ENCODE measurements around the gene PSMB4. TPM values are rescaled to one million over a fixed set of nuclear protein-coding genes. Genes with fewer than 3 reads are reported as not detected.

PSMB4 gene
- total RNA-seq, 1 donor from 2014 or later = 443 TPM

DNA sequence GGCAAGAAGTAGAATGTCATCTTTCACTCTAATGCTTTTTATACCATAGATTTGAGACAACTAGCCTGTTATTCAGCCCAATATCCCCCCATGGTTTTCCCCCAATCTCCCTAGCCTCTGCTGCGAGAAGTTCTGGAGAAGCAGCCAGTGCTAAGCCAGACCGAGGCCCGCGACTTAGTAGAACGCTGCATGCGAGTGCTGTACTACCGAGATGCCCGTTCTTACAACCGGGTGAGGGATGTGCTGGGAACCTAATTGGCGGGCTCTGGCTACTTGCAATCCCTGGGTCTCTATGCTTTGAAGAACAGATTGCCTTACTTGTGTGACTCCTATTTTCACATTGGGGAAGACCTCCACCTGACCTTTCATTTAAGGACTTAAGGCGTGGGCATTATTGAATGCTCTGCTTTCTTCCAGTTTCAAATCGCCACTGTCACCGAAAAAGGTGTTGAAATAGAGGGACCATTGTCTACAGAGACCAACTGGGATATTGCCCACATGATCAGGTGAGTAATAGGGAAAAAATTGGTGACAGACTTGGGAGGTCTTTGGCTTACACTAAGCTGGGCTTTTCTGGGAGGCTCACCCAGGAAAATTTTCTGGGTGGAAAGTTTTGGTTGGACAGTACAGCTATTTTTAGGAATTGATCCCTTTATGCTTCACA lies 1.9 kb downstream of the PSMB4 start:
- Mint-ChIP-seq H3K9me3 (no peaks in the 10 kb centered on the region), H3K27ac (peak overlapping the region; percentile 100), H3K27me3 (ENCODE audit: low read depth) (no peaks in the 10 kb centered on the region), H3K4me1 (ENCODE audit: low read depth) (peaks cover 19% of the 10 kb centered on the region), H3K4me3 (ENCODE audit: low read depth) (peak overlapping the region; percentile 98), H3K36me3 (ENCODE audit: low read depth) (peaks cover 68% of the 10 kb centered on the region)
- no peak for DNase-seq (ENCODE audit: low spot score)
- intact Hi-C loops (cut with micrococcal nuclease) = no loop called here

- peak overlapping the region; percentile 45 for H3K27ac Mint-ChIP-seq
- H3K9me3 Mint-ChIP-seq = no peaks in the 10 kb centered on the region
- peaks cover 19% of the 10 kb centered on the region for H3K4me1 Mint-ChIP-seq (ENCODE audit: low read depth)
- intact Hi-C loops (cut with micrococcal nuclease) = no loop called here
- H3K4me3 Mint-ChIP-seq (ENCODE audit: low read depth) = peak overlapping the region; percentile 32
- no peaks in the 10 kb centered on the region for H3K27me3 Mint-ChIP-seq (ENCODE audit: low read depth)
- no peak for DNase-seq (ENCODE audit: low spot score)
- H3K36me3 Mint-ChIP-seq (ENCODE audit: low read depth) = peaks cover 71% of the 10 kb centered on the region
These were observed 2.5 kb downstream of the PSMB4 start for GRCh38 chr1:151401860-151402259.

DNA sequence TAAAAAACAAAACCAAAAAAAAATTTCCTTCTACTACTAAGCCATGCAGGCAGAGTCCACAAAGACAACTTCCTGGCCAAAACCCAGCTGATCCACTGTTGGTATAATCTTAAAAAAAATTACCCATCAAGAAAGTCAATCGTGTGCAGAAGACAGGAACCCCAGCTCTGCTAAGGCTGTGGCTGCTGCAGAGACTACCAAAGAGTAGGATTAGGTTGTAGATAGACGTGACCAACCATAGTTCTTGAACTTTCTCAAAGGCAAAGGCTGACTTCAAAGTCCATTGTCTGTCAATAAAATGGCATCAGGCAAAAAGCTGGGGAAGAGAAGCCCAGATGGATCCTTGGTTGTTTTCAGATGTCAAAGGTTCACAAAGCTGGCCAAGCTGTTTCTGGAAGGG lies 3.4 kb downstream of the PSMB4 start:
- no peak overlapping the region for H3K27ac Mint-ChIP-seq
- intact Hi-C loops (cut with micrococcal nuclease) = no loop called here

DNA sequence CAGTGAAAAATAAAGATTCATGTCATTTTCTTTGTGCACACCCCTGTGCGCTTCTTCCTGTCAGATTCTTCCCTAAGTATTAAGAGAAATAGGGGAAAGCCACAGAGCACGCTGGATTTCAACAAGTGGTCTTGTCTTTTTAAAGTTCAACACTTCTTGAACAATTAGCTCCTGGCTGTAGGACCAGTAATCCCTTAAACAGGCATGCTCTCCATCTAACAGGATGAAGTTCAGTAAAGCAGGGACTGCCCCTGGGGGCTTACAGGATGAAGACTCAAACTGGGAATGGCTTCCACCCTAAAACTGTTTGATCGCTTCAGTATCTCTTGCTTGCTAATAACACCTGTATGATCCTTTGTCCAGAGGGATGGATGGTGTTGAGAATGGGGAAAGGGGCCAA lies 4.2 kb downstream of the PSMB4 start:
- Mint-ChIP-seq H3K27ac (peak overlapping the region; percentile 44), H3K4me1 (ENCODE audit: low read depth) (peaks cover 19% of the 10 kb centered on the region), H3K36me3 (ENCODE audit: low read depth) (peaks cover 86% of the 10 kb centered on the region), H3K9me3 (no peaks in the 10 kb centered on the region), H3K4me3 (ENCODE audit: low read depth) (no peak overlapping the region), H3K27me3 (ENCODE audit: low read depth) (no peaks in the 10 kb centered on the region)
- DNase-seq (ENCODE audit: low spot score) = no peak
- intact Hi-C loops (cut with micrococcal nuclease) = no loop called here

More for the DNA sequence above, 3.4 kb downstream of the PSMB4 start:
- no peaks in the 10 kb centered on the region for H3K27me3 Mint-ChIP-seq (ENCODE audit: low read depth)
- H3K4me1 Mint-ChIP-seq (ENCODE audit: low read depth) = peaks cover 19% of the 10 kb centered on the region
- H3K9me3 Mint-ChIP-seq = no peaks in the 10 kb centered on the region
- no peak overlapping the region for H3K4me3 Mint-ChIP-seq (ENCODE audit: low read depth)
- no peak for DNase-seq (ENCODE audit: low spot score)
- peaks cover 77% of the 10 kb centered on the region for H3K36me3 Mint-ChIP-seq (ENCODE audit: low read depth)

GRCh38 chr1:151405187-151405951 lies 6.0 kb downstream of the PSMB4 start:
- H3K9me3 Mint-ChIP-seq = no peaks in the 10 kb centered on the region
- DNase-seq (ENCODE audit: low spot score) = no peak
- peaks cover 12% of the 10 kb centered on the region for H3K4me1 Mint-ChIP-seq (ENCODE audit: low read depth)
- intact Hi-C loops (cut with micrococcal nuclease) = no loop called here
- peaks cover 92% of the 10 kb centered on the region for H3K36me3 Mint-ChIP-seq (ENCODE audit: low read depth)
- H3K4me3 Mint-ChIP-seq (ENCODE audit: low read depth) = no peak overlapping the region
- H3K27me3 Mint-ChIP-seq (ENCODE audit: low read depth) = no peaks in the 10 kb centered on the region
- H3K27ac Mint-ChIP-seq = no peak overlapping the region

- H3K27ac Mint-ChIP-seq = no peak overlapping the region
- H3K9me3 Mint-ChIP-seq = no peaks in the 10 kb centered on the region
- peaks cover 6% of the 10 kb centered on the region for H3K4me1 Mint-ChIP-seq (ENCODE audit: low read depth)
- peaks cover 92% of the 10 kb centered on the region for H3K36me3 Mint-ChIP-seq (ENCODE audit: low read depth)
- DNase-seq (ENCODE audit: low spot score) = no peak
- intact Hi-C loops (cut with micrococcal nuclease) = no loop called here
- H3K4me3 Mint-ChIP-seq (ENCODE audit: low read depth) = no peak overlapping the region
- no peaks in the 10 kb centered on the region for H3K27me3 Mint-ChIP-seq (ENCODE audit: low read depth)
These were observed 6.8 kb downstream of the PSMB4 start for GRCh38 chr1:151406176-151406575.

GRCh38 chr1:151407304-151407703 lies 7.9 kb downstream of the PSMB4 start:
- H3K36me3 Mint-ChIP-seq (ENCODE audit: low read depth) = peaks cover 90% of the 10 kb centered on the region
- no peaks in the 10 kb centered on the region for H3K27me3 Mint-ChIP-seq (ENCODE audit: low read depth)
- no peaks in the 10 kb centered on the region for H3K9me3 Mint-ChIP-seq
- no peak for DNase-seq (ENCODE audit: low spot score)
- H3K4me3 Mint-ChIP-seq (ENCODE audit: low read depth) = no peak overlapping the region
- no peak overlapping the region for H3K27ac Mint-ChIP-seq
- intact Hi-C loops (cut with micrococcal nuclease) = no loop called here
- peaks cover 2% of the 10 kb centered on the region for H3K4me1 Mint-ChIP-seq (ENCODE audit: low read depth)

DNA sequence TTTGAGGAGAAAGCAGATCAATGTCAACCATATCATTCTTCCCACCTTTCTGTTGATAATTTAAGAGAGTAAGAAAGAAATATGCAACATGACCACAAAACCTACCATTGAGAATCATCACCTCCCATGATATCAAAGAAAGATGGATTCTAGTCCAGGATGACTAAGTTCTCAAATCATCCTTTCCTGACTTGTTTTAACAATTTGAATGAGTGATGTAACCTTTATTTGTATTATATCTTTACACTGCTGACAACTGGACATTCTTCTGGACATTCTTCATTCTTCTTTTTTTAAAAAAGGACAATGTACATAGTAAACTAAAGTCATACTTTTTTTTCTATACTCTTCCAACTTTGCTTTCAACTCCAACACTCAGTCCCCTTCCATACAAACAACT lies 9.5 kb downstream of the PSMB4 start:
- no peak overlapping the region for H3K27ac Mint-ChIP-seq
- no peaks in the 10 kb centered on the region for H3K9me3 Mint-ChIP-seq
- no peak for DNase-seq (ENCODE audit: low spot score)
- peaks cover under 1% of the 10 kb centered on the region for H3K4me1 Mint-ChIP-seq (ENCODE audit: low read depth)
- peaks cover 85% of the 10 kb centered on the region for H3K36me3 Mint-ChIP-seq (ENCODE audit: low read depth)
- H3K27me3 Mint-ChIP-seq (ENCODE audit: low read depth) = no peaks in the 10 kb centered on the region
- H3K4me3 Mint-ChIP-seq (ENCODE audit: low read depth) = no peak overlapping the region
- intact Hi-C loops (cut with micrococcal nuclease) = no loop called here

DNA sequence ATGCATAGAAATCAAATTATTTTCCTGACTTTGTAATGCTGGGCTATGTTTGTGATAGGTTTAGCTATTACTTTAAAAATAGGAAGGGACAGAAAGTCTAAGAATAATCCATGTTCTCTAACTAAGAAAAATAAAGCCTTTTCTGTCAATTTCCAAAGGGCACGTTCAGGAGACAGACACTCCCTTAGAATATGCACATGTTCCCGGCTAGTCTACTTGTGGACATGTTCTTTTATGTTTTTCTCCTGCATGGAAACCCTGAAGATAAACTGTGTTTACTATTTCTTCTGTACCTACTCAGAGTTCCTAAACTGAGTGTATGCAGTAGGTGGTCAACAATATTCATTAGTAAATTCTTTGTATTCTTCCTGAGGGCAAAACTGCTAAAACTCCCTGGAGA lies 12.5 kb downstream of the PSMB4 start:
- H3K36me3 Mint-ChIP-seq (ENCODE audit: low read depth) = peaks cover 75% of the 10 kb centered on the region
- H3K27ac Mint-ChIP-seq = no peak overlapping the region
- H3K4me1 Mint-ChIP-seq (ENCODE audit: low read depth) = no peaks in the 10 kb centered on the region
- H3K9me3 Mint-ChIP-seq = no peaks in the 10 kb centered on the region
- no peaks in the 10 kb centered on the region for H3K27me3 Mint-ChIP-seq (ENCODE audit: low read depth)
- no peak for DNase-seq (ENCODE audit: low spot score)
- no peak overlapping the region for H3K4me3 Mint-ChIP-seq (ENCODE audit: low read depth)
- intact Hi-C loops (cut with micrococcal nuclease) = no loop called here

GRCh38 chr1:151416231-151416630 lies 16.9 kb downstream of the PSMB4 start:
- no peak for DNase-seq (ENCODE audit: low spot score)
- no peaks in the 10 kb centered on the region for H3K4me1 Mint-ChIP-seq (ENCODE audit: low read depth)
- H3K9me3 Mint-ChIP-seq = no peaks in the 10 kb centered on the region
- intact Hi-C loops (cut with micrococcal nuclease) = no loop called here
- no peaks in the 10 kb centered on the region for H3K27me3 Mint-ChIP-seq (ENCODE audit: low read depth)
- no peak overlapping the region for H3K4me3 Mint-ChIP-seq (ENCODE audit: low read depth)
- H3K36me3 Mint-ChIP-seq (ENCODE audit: low read depth) = peaks cover 56% of the 10 kb centered on the region
- no peak overlapping the region for H3K27ac Mint-ChIP-seq

- no peaks in the 10 kb centered on the region for H3K4me1 Mint-ChIP-seq (ENCODE audit: low read depth)
- no peak overlapping the region for H3K27ac Mint-ChIP-seq
- no peaks in the 10 kb centered on the region for H3K9me3 Mint-ChIP-seq
- H3K36me3 Mint-ChIP-seq (ENCODE audit: low read depth) = peaks cover 58% of the 10 kb centered on the region
- no peak for DNase-seq (ENCODE audit: low spot score)
- no peaks in the 10 kb centered on the region for H3K27me3 Mint-ChIP-seq (ENCODE audit: low read depth)
- intact Hi-C loops (cut with micrococcal nuclease) = no loop called here
- no peak overlapping the region for H3K4me3 Mint-ChIP-seq (ENCODE audit: low read depth)
These were observed 18.7 kb downstream of the PSMB4 start for GRCh38 chr1:151418081-151418480.

- DNase-seq (ENCODE audit: low spot score) = no peak
- peaks cover 63% of the 10 kb centered on the region for H3K36me3 Mint-ChIP-seq (ENCODE audit: low read depth)
- H3K27ac Mint-ChIP-seq = no peak overlapping the region
- no peaks in the 10 kb centered on the region for H3K9me3 Mint-ChIP-seq
- H3K4me1 Mint-ChIP-seq (ENCODE audit: low read depth) = no peaks in the 10 kb centered on the region
- H3K27me3 Mint-ChIP-seq (ENCODE audit: low read depth) = no peaks in the 10 kb centered on the region
- intact Hi-C loops (cut with micrococcal nuclease) = no loop called here
- no peak overlapping the region for H3K4me3 Mint-ChIP-seq (ENCODE audit: low read depth)
These were observed 20.4 kb downstream of the PSMB4 start for GRCh38 chr1:151419819-151420218.

DNA sequence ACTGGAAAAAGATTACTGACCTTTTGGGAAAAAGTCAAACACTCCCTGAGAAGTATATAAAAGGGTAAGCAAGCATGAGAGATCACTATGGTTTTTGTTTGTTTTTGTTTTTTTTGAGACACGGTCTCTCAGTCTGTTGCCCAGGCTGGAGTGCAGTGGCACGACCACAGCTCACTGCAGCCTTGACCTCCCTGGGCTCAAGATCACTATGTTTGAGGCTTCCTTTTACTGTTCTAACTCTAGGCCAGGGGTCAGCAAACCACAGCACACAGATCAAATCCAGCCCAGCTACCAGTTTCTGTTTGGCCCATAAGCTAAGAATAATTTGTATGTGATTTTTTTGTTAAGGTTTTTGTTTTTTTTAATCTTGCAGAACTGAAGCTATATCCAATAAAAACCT lies 25.7 kb downstream of the PSMB4 start:
- intact Hi-C loops (cut with micrococcal nuclease) = no loop called here
- H3K27me3 Mint-ChIP-seq (ENCODE audit: low read depth) = no peaks in the 10 kb centered on the region

More for the DNA sequence above, 25.7 kb downstream of the PSMB4 start:
- Mint-ChIP-seq H3K36me3 (ENCODE audit: low read depth) (peaks cover 80% of the 10 kb centered on the region), H3K9me3 (no peaks in the 10 kb centered on the region), H3K4me3 (ENCODE audit: low read depth) (no peak overlapping the region), H3K4me1 (ENCODE audit: low read depth) (peaks cover under 1% of the 10 kb centered on the region), H3K27ac (no peak overlapping the region)
- no peak for DNase-seq (ENCODE audit: low spot score)

All from activated T-helper 2 cell treated with anti-CD3 and anti-CD28 coated beads, Interferon-gamma antibody, Interleukin-2, Interleukin-4, amounts not matched to agents 10 μg/mL and 5 μg/mL and 100 μg/mL, durations not matched to agents 14 hours and 24 hours and 36 hours (primary cell).